HFFc6 (cell line): ENCODE measurements around the gene SUMF1. TPM values are rescaled to one million over a fixed set of nuclear protein-coding genes. Genes with fewer than 3 reads are reported as not detected.
A peak's percentile ranks its signal among the peaks of the same experiment; 100 is the strongest.

ENCODE experiments used
- DNase-seq: peaks from one replicate; pipeline ENCODE4 v3.0.0-alpha.2; 2018
- H3K27ac Mint-ChIP-seq: 2 replicates; pipeline ENCODE4 v1.8.0; 2020; ENCODE audit warnings: mild to moderate bottlenecking, mixed read lengths
- H3K27me3 Mint-ChIP-seq: 2 replicates; pipeline ENCODE4 v1.8.0; 2021; ENCODE audit warnings: mild to moderate bottlenecking, moderate library complexity, mixed read lengths; ENCODE audit not compliant: insufficient read depth
- H3K36me3 Mint-ChIP-seq: 2 replicates; pipeline ENCODE4 v1.8.0; 2021; ENCODE audit warnings: low read depth, mixed read lengths
- H3K4me1 Mint-ChIP-seq: 2 replicates; pipeline ENCODE4 v1.8.0; 2020; ENCODE audit warnings: low read depth, mixed read lengths
- H3K4me3 Mint-ChIP-seq: 2 replicates; pipeline ENCODE4 v1.8.0; 2020; ENCODE audit warnings: mild to moderate bottlenecking, moderate library complexity, mixed read lengths
- H3K9me3 Mint-ChIP-seq: 2 replicates; pipeline ENCODE4 v1.8.0; 2020; ENCODE audit warnings: mild to moderate bottlenecking, mixed read lengths
- CTCF ChIP-seq: fragments of 200-600 bp; sonication (generic); IDR thresholded peaks from 2 replicates; pipeline ENCODE4 v1.5.0; 2021; ENCODE audit warnings: antibody characterized with exemption, mild to moderate bottlenecking
- total RNA-seq, 6 experiments: library from RNA; stranded (reverse); fragmentation: NEBNext Ultra II Directional; extraction: Animal tissue kit (Norgen Biotek cat#: 25700); gene quantifications; 2 replicates in 1 of 6; 3 replicates in 5 of 6; pipeline ENCODE4 v1.2.3, GENCODE V29; 2021

The SUMF1 gene
- total RNA-seq, 6 experiments from 2014 or later, result 33.5 to 38.0 (median 36.0) TPM

DNA sequence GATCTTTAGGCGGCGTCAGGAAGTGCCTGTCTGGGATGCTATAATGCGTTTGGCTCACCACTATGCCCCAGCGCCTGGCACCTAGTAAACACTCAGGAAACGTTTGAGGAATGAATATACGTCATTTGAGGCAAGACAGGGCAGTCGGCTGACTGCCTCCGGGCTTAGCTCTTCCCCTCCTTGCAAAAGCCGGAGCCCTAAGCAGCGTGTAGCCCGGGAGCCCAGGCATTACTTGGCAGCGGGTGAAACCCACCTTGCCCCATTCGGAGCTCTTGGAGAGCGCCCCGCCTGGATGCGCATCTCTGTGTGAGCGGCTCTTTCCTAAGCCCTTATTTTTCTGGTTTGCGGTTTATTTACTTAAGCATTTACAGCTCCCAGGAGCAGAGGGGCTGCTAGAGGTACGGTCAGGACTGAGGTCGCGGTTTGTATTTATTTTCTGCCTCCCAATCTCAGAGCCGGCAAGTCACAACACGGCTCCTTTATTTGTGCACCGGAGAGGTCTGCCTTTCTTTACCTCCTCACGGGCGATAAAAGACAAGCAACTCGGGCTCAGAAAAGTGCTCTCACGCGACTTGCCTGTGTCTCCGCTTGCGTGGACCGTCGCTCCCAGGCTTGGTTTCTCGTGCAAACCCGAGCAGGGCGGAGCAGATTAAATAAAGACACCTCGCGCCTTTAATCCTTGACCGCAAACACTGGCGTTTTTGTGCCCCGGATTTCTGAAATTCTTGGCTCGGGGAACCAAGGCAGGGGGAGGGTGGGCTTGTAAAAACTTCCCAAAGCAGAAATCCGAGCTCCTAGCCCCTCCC is 25.3 kb upstream of the SUMF1 start:
- Mint-ChIP-seq H3K27me3 (peaks cover 6% of the 10 kb centered on the region), H3K9me3 (no peaks in the 10 kb centered on the region), H3K4me1 (peaks cover 34% of the 10 kb centered on the region), H3K27ac (peak overlapping the region; percentile 83), H3K4me3 (peak overlapping the region; percentile 95), H3K36me3 (no peaks in the 10 kb centered on the region)
- DNase-seq, result peak; percentile 65
- TF ChIP-seq CTCF, result no peak

DNA sequence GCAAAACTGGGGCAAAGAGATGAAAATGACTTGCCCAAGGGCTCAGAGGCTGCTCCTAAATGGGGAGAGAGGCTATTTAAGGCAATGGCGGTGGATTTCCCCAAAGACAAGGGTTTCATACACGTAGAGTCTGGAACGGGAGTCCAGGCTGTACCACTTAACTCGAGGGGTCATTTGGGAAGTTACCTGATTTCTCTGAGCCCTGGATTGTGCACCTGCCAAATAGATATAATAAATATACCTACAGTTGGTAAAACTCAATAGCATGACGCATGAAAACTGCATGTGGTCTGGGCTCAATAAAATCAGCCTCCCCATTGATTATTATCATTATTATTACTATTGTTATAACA is 24.8 kb upstream of the SUMF1 start:
- no peak for DNase-seq
- peak overlapping the region; percentile 95 for H3K4me3 Mint-ChIP-seq
- H3K4me1 Mint-ChIP-seq, result peaks cover 34% of the 10 kb centered on the region
- H3K9me3 Mint-ChIP-seq, result no peaks in the 10 kb centered on the region
- H3K36me3 Mint-ChIP-seq, result no peaks in the 10 kb centered on the region
- peaks cover 6% of the 10 kb centered on the region for H3K27me3 Mint-ChIP-seq
- no peak for TF ChIP-seq CTCF
- H3K27ac Mint-ChIP-seq, result no peak overlapping the region

- DNase-seq, result no peak
- no peak overlapping the region for H3K27ac Mint-ChIP-seq
- H3K36me3 Mint-ChIP-seq, result no peaks in the 10 kb centered on the region
- H3K9me3 Mint-ChIP-seq, result no peaks in the 10 kb centered on the region
- H3K4me3 Mint-ChIP-seq, result no peak overlapping the region
- TF ChIP-seq CTCF, result no peak
- peaks cover 8% of the 10 kb centered on the region for H3K27me3 Mint-ChIP-seq
- H3K4me1 Mint-ChIP-seq, result peaks cover 10% of the 10 kb centered on the region
Observed at GRCh38 chr3:4478261-4478660, 11.2 kb upstream of the SUMF1 start.

GRCh38 chr3:4476496-4476895 is 9.4 kb upstream of the SUMF1 start:
- Mint-ChIP-seq H3K27ac (no peak overlapping the region), H3K4me3 (no peak overlapping the region), H3K36me3 (no peaks in the 10 kb centered on the region), H3K9me3 (no peaks in the 10 kb centered on the region), H3K27me3 (peaks cover 14% of the 10 kb centered on the region), H3K4me1 (peaks cover 10% of the 10 kb centered on the region)
- TF ChIP-seq CTCF, result no peak
- no peak for DNase-seq

- Mint-ChIP-seq H3K27me3 (peaks cover 15% of the 10 kb centered on the region), H3K9me3 (no peaks in the 10 kb centered on the region), H3K4me3 (no peak overlapping the region), H3K36me3 (no peaks in the 10 kb centered on the region), H3K4me1 (peaks cover 10% of the 10 kb centered on the region), H3K27ac (no peak overlapping the region)
- TF ChIP-seq CTCF, result no peak
- DNase-seq, result no peak
Observed at GRCh38 chr3:4475804-4476203, 8.7 kb upstream of the SUMF1 start.
